Muscle layer of duodenum (tissue), 2 donors: Measurements from ENCODE around the gene CLEC4M.
"Not testable (repeated sequence)": the region's sequence is repeated elsewhere in the genome, so short reads cannot be mapped to it uniquely, and the experiment has no call there.

ENCODE experiments used
- H3K27ac ChIP-seq: one replicate; pipeline ENCODE4 v1.7.0; 2013; ENCODE audit warnings: mild to moderate bottlenecking, low read length
- H3K27me3 ChIP-seq: one replicate; pipeline ENCODE4 v1.7.0; 2013; ENCODE audit warnings: low read depth, mild to moderate bottlenecking, control low read depth, low read length
- H3K36me3 ChIP-seq, 2 donors: one replicate each; pipeline ENCODE4 v1.7.0; 2013; ENCODE audit warnings: low read length in 2 of 2, control low read depth in 1 of 2, mild to moderate bottlenecking in 1 of 2; ENCODE audit not compliant: insufficient read depth in 2 of 2, control insufficient read depth in 1 of 2
- H3K4me1 ChIP-seq, 2 donors: one replicate each; pipeline ENCODE4 v1.7.0; 2013; ENCODE audit warnings: low read length in 2 of 2, mild to moderate bottlenecking in 2 of 2, control low read depth in 1 of 2, moderate library complexity in 1 of 2; ENCODE audit not compliant: insufficient read depth in 2 of 2, control insufficient read depth in 1 of 2
- H3K4me3 ChIP-seq, 2 donors: one replicate each; pipeline ENCODE4 v1.7.0; 2013; ENCODE audit warnings: low read length in 2 of 2, low read depth in 1 of 2, mild to moderate bottlenecking in 1 of 2
- H3K9me3 ChIP-seq, 2 donors: one replicate each; pipeline ENCODE4 v1.7.0; 2013; ENCODE audit warnings: low read length in 2 of 2, control low read depth in 1 of 2, mild to moderate bottlenecking in 1 of 2; ENCODE audit not compliant: control insufficient read depth in 1 of 2
- donor health status: healthy.

Gene CLEC4M

DNA sequence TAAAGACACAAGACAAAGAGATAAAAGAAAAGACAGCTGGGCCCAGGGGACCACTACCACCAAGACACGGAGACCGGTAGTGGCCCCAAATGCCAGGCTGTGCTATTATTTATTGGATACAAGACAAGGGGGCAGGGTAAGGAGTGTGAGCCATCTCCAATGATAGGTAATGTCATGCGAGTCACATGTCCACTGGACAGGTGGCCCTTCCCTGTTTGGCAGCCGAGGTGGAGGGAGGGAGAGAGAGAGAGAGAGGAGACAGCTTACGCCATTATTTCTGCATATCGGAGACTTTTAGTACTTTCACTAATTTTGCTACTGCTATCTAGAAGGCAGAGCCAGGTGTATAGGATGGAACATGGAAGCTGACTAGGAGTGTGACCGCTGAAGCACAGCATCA lies 29.7 kb downstream of the CLEC4M start:
- H3K9me3 ChIP-seq, H3K27ac ChIP-seq, H3K4me3 ChIP-seq, H3K36me3 ChIP-seq: not testable (repeated sequence)
- H3K4me1 ChIP-seq: peaks cover 0 to 16% of the 10 kb centered on the region in 2 donors
- H3K27me3 ChIP-seq: peaks cover 12% of the 10 kb centered on the region

DNA sequence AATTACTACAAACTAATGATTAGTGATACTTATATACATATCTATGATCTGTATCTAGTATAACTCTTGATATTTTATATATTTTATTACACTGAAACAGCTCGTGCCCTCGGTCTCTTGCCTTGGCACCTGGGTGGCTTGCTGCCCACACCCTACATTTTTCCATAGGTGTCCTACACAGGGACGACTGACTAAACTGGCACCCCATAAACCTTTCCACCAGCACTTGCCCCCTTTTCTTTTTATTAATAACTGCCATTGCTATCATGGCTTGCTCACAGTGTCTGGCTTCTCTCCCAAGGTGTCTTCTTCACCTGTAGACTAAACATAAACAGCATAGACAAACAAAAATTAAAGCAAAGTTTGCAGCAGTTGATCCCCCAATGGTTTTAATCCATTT lies 30.4 kb downstream of the CLEC4M start:
- Histone ChIP-seq H3K36me3 (no peaks in the 10 kb centered on the region), H3K4me3 (no peak overlapping the region), H3K9me3 (no peaks in the 10 kb centered on the region), H3K27me3 (peaks cover 8% of the 10 kb centered on the region), H3K27ac (no peak overlapping the region), H3K4me1 (peaks cover 0 to 12% of the 10 kb centered on the region in 2 donors)

DNA sequence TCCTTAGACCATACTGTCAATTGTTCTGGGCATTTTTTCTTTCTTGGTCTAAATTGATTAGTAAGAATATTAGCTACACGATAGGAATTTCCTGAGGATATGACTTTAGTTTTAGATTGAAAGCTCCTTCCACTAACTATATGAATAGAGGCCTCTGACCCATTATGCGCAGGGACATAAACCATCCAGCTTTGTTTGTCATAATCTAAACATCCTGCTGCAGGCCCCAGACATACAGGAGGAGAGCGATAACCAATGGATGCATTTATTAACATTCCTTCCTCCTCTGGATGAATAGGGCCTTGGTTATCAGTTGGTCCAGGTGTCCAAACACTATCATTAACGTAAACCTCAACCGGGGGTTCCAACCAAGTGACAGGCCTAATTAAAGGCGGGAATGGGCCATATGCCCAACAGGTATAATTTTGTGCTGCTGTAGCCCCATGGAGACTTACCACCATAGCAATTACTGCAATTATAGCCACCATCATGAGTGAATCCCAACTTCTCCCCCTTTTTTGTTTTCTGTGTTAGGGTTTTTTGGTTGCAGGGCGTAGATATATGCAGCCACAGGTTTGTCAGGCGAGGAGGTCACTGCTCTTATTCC lies 32.6 kb downstream of the CLEC4M start:
- no peak overlapping the region for H3K27ac ChIP-seq
- H3K4me3 ChIP-seq: no peak overlapping the region
- peaks cover 0 to 5% of the 10 kb centered on the region in 2 donors for H3K4me1 ChIP-seq
- H3K36me3 ChIP-seq: no peaks in the 10 kb centered on the region
- no peaks in the 10 kb centered on the region for H3K27me3 ChIP-seq
- no peaks in the 10 kb centered on the region for H3K9me3 ChIP-seq

DNA sequence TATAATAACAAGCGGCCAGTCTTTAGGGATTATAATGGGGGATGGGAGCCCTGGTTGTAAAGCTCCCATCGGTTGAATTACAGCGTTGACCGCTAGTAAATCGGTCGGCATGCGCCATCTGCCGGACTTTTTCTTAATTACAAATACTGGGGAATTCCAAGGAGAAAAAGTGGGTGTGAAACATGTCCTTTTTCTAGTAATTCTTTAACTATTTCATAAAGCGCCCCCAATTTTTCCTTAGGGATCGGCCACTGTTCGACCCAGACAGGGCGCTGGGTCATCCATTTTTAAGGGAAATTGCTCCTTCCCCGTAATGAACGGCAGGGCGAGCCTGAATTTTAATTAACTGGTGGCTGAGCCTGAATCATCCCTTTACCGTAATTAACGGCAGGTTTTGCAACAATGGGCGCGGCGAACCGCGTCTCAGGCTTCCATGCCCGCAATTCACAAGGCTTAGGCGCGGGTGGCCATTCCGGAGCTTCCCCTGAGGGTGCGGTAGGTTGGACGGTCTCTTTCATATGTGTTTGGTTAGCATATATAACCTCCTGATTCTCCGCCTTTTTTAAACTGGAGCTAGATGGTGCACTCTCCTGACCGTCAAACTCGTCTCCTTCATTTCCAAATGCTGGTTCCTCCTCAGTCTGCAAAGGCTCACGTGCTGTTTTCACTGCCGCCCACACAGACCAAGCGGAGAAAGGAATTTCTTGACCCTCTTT lies 36.8 kb downstream of the CLEC4M start:
- Histone ChIP-seq H3K36me3 (no peaks in the 10 kb centered on the region), H3K27ac (no peak overlapping the region), H3K27me3 (no peaks in the 10 kb centered on the region), H3K9me3 (no peaks in the 10 kb centered on the region), H3K4me3 (no peak overlapping the region), H3K4me1 (peaks cover 0 to 5% of the 10 kb centered on the region in 2 donors)

DNA sequence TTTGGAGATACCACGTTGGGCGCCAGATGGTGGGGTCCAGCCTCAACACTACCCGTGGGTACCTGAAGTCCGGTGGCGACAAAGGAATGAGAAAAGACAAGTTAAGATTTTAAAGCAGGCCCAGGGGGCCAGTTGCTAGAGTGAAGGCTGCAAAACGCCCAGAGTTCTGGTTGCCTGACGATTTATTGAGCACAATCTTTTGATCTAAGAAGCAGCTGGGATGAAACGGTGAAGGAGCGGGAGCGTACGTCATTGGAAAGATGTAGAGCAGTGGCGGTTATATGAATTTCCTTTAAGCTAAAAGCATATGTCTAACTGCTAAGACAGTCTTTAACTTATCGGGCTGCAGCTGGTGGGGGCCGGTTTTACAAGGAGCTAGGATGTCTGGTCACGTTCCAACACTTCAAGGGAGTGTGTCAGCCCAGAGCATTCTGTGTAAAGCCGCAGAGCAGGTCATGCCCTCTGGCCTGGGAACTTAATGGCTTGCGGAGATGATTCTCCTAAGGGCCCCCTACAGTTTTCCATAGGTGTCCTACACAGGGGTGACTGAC lies 38.1 kb downstream of the CLEC4M start:
- no peaks in the 10 kb centered on the region for H3K9me3 ChIP-seq
- H3K4me1 ChIP-seq: peaks cover 0 to 5% of the 10 kb centered on the region in 2 donors
- H3K27me3 ChIP-seq: no peaks in the 10 kb centered on the region
- no peaks in the 10 kb centered on the region for H3K36me3 ChIP-seq
- H3K4me3 ChIP-seq: no peak overlapping the region
- no peak overlapping the region for H3K27ac ChIP-seq

DNA sequence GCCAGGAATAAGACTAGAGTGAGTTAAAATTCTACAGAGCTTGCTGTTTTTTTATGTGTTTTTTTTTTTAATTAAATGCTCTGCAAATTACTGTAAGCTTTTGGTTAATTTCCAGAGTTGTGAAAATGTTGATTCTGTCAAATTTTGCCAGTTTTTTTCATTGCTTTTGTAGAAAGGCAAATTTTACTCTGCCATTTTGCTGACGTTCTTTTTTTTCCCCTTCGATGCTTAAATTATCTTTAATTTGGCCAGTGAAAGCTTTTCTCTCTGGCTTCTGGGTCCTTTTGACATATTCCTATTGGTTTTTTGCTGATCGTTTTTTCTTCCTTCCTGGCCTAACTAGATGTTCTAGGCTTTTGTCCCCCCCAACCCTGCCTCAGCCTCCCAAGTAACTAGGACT lies 43.2 kb downstream of the CLEC4M start:
- peaks cover 0 to 3% of the 10 kb centered on the region in 2 donors for H3K9me3 ChIP-seq
- H3K36me3 ChIP-seq: no peaks in the 10 kb centered on the region
- H3K27me3 ChIP-seq: no peaks in the 10 kb centered on the region
- no peaks in the 10 kb centered on the region for H3K4me1 ChIP-seq
- H3K4me3 ChIP-seq: no peak overlapping the region
- H3K27ac ChIP-seq: no peak overlapping the region

DNA sequence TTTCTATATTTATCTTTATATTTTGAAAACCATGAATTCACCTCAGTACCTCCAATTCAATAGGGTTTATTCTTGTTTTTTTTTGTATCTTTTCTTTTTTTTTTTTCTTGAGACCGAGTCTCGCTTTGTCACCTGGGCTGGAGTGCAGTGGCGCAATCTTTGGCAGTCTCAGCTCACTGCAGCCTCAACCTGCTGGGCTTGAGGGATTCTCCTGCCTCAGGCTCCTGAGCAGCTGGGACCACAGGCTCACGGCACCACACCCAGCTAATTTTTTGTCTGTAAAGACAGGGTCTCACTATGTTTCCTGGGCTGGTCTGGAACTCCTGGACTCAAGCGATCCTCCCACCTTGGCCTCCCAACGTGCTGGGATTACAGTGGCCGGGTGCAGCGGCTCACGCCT lies 43.8 kb downstream of the CLEC4M start:
- Histone ChIP-seq H3K27me3 (no peaks in the 10 kb centered on the region), H3K36me3 (no peaks in the 10 kb centered on the region), H3K4me3 (no peak overlapping the region), H3K27ac (no peak overlapping the region), H3K9me3 (peaks cover 3 to 6% of the 10 kb centered on the region in 2 donors), H3K4me1 (no peaks in the 10 kb centered on the region)

DNA sequence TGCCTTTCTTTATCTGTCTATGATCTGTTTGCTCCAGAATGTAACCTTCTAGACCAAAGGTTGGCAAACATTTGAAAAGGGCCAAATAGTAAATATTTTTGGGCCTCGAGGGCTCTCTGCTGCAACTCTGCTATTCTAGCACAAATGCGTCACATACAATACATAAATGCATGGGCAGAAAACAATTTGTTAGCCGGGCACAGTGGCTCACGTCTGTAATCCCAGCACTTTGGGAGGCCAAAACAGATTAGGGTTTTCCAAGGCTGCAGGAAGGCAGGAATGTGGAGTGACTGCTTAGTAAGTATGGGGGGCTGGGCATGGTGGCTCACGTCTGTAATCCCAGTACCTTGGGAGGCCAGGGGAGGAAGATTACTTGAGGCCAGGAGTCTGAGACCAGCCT lies 45.1 kb downstream of the CLEC4M start:
- H3K4me1 ChIP-seq: no peaks in the 10 kb centered on the region
- no peaks in the 10 kb centered on the region for H3K27me3 ChIP-seq

DNA sequence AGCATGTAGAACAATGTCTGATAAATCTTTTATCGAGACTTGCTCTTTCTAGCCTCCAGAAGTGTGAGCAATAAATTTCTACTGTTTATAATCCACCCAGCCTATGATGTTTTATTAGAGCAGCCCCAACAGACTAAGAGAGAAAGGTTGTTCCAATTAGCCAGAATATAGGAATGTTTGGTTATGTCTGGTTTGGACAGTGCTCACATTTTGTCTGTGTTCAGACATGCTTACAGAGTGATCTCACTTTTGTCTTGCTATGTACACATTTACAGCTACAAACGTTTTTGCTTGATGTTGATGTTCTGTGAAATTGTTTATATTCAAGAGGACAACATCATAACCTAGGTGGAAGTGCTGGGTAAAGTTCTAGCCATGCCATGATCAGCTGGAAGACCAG lies 48.9 kb downstream of the CLEC4M start:
- Histone ChIP-seq H3K4me1 (no peaks in the 10 kb centered on the region), H3K27ac (no peak overlapping the region), H3K36me3 (no peaks in the 10 kb centered on the region), H3K4me3 (no peak overlapping the region), H3K27me3 (no peaks in the 10 kb centered on the region), H3K9me3 (peaks cover 3 to 15% of the 10 kb centered on the region in 2 donors)

More for the DNA sequence above, 45.1 kb downstream of the CLEC4M start:
- Histone ChIP-seq H3K36me3 (no peaks in the 10 kb centered on the region), H3K4me3 (no peak overlapping the region), H3K27ac (no peak overlapping the region), H3K9me3 (peaks cover 3 to 11% of the 10 kb centered on the region in 2 donors)

DNA sequence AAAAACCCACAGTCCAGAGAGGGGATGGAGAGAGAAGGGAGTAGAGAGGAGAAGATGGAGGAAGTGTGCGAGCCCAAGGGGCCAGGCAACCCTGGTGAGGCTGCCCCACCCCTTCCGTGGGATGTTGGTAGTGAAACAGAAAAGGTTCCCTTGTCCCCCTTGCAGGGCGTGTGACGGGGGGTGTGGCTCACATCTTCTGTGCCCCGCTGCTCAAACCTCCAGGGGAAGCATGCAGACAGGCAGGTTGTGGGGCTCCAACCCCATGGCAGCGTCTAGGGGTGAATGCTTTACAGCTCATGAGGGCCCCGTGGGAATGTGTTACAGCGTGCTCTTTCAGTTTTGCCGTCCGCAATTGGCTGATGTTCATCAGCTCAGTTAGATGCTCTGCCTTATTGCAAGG lies 52.3 kb downstream of the CLEC4M start:
- Histone ChIP-seq H3K36me3 (no peaks in the 10 kb centered on the region), H3K9me3 (peaks cover 12 to 33% of the 10 kb centered on the region in 2 donors), H3K4me1 (no peaks in the 10 kb centered on the region), H3K27me3 (no peaks in the 10 kb centered on the region), H3K4me3 (no peak overlapping the region), H3K27ac (no peak overlapping the region)

DNA sequence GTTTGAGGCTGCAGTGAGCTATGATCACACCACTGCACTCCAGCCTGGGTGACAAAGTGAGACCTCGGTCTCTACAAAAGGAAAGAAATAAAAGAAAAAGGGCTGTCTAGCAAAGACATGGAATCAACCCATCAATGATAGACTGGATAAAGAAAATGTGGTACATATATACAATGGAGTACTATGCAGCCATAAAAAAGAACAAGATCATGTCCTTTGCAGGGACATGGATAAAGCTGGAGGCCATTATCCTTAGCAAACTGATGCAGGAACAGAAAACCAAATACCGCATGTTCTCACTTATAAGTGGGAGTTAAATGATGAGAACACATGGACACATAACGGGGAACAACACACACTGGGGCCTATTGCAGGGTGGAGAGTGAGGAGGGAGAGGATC lies 53.0 kb downstream of the CLEC4M start:
- H3K27me3 ChIP-seq, H3K27ac ChIP-seq, H3K4me1 ChIP-seq, H3K36me3 ChIP-seq, H3K4me3 ChIP-seq: not testable (repeated sequence)
- peaks cover 9 to 33% of the 10 kb centered on the region in 2 donors for H3K9me3 ChIP-seq
